H1 (cell line): ENCODE results near the gene PFN3. TPM values are rescaled to one million over a fixed set of nuclear protein-coding genes. Genes with fewer than 3 reads are reported as not detected.

Experiments used
- CBX8 ChIP-seq: fragments of 300-800, 300-1000 bp; sonication (generic); IDR thresholded peaks from 2 replicates; pipeline ENCODE4 v1.7.1; 2016; ENCODE audit warnings: low read depth, low read length, borderline replicate concordance
- CHD7 ChIP-seq: fragments of 300-600 bp; sonication (generic); IDR thresholded peaks from 2 replicates; pipeline ENCODE4 v1.7.1; 2012; ENCODE audit warnings: low read length, moderate library complexity, mild to moderate bottlenecking, inconsistent platforms; ENCODE audit not compliant: insufficient replicate concordance
- NANOG ChIP-seq: IDR thresholded peaks from 2 replicates; pipeline ENCODE4 v1.6.1; 2011; ENCODE audit warnings: low read length, low read depth, mild to moderate bottlenecking, inconsistent platforms; ENCODE audit not compliant: insufficient read depth, poor library complexity, severe bottlenecking
- SIX5 ChIP-seq: IDR thresholded peaks from 2 replicates; pipeline ENCODE4 v1.6.1; 2011; ENCODE audit warnings: mild to moderate bottlenecking, low read depth, low read length
- TEAD4 ChIP-seq: IDR thresholded peaks from 2 replicates; pipeline ENCODE4 v1.6.1; 2012; ENCODE audit warnings: low read depth, low read length, inconsistent platforms, mixed read lengths
- polyA plus RNA-seq, 7 experiments: library from polyadenylated mRNA; depleted of rRNA in 3 of 7; stranded (reverse) in 5 of 7; unstranded in 2 of 7; fragments of >200 nt in 5 of 7; fragments of 200-250 nt in 2 of 7; gene quantifications; 1 replicate in 5 of 7; 2 replicates in 1 of 7; 4 replicates in 1 of 7; pipeline versions ENCODE4 v1.2.1 to v1.2.3, GENCODE V29; 2011 to 2013; ENCODE audit warnings: missing spikeins in 2 of 7, mixed read lengths in 2 of 7
- total RNA-seq: library from RNA; stranded (reverse); fragmentation: NEBNext Ultra II Directional; extraction: Animal tissue kit (Norgen Biotek cat#: 25700); gene quantifications from 2 replicates; pipeline ENCODE4 v1.2.1, GENCODE V29; 2021
- TF ChIP-seq, protein P1 (sequence below): IDR thresholded peaks from 2 replicates; pipeline ENCODE4 v1.6.1; 2011; ENCODE audit warnings: low read length, improper control_type of control experiment
- TF ChIP-seq, protein P2 (sequence below): IDR thresholded peaks from 2 replicates; pipeline ENCODE4 v1.6.1; 2012; ENCODE audit warnings: inconsistent platforms

PFN3 gene
- total and polyA plus RNA-seq, 2 of the 8 experiments (the other 6 are each of a cell fraction or from before 2014, with no cell fraction given), result not detected

- TF ChIP-seq, protein P1, sequence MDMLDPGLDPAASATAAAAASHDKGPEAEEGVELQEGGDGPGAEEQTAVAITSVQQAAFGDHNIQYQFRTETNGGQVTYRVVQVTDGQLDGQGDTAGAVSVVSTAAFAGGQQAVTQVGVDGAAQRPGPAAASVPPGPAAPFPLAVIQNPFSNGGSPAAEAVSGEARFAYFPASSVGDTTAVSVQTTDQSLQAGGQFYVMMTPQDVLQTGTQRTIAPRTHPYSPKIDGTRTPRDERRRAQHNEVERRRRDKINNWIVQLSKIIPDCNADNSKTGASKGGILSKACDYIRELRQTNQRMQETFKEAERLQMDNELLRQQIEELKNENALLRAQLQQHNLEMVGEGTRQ, result no peak
- TF ChIP-seq SIX5, result no peak
- TF ChIP-seq CBX8, result no peak
- TF ChIP-seq, protein P2, sequence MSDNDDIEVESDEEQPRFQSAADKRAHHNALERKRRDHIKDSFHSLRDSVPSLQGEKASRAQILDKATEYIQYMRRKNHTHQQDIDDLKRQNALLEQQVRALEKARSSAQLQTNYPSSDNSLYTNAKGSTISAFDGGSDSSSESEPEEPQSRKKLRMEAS, result no peak
- no peak for TF ChIP-seq NANOG
- no peak for TF ChIP-seq CHD7
- TF ChIP-seq TEAD4, result no peak
These were observed 32.2 kb downstream of the PFN3 start (continued) for GRCh38 chr5:177367981-177368868.
